ENCODE data around the gene KMO.

KMO gene

GRCh38 chr1:241596633-241597032 lies 64.5 kb downstream of the KMO start:
- no peak overlapping the region for H3K4me3 ChIP-seq (ENCODE audit: low read depth, low read length)
- DNase-seq (ENCODE audit: low read depth): no peak
- no peak for TF ChIP-seq CTCF (IDR thresholded peaks at IDR 0.05; ENCODE audit: low read depth, low read length, missing control alignments)
- in situ Hi-C loops (cut with HindIII; ENCODE audit: low sequenced_read_pairs): no loop called here

- TF ChIP-seq CTCF (IDR thresholded peaks at IDR 0.05; ENCODE audit: low read depth, low read length, missing control alignments): no peak
- no peak overlapping the region for H3K4me3 ChIP-seq (ENCODE audit: low read depth, low read length)
- in situ Hi-C loops (cut with HindIII; ENCODE audit: low sequenced_read_pairs): no loop called here
- DNase-seq (ENCODE audit: low read depth): no peak
Observed at GRCh38 chr1:241598249-241598648, 66.1 kb downstream of the KMO start.

GRCh38 chr1:241600496-241600901 lies 68.3 kb downstream of the KMO start:
- TF ChIP-seq CTCF (IDR thresholded peaks at IDR 0.05; ENCODE audit: low read depth, low read length, missing control alignments): no peak
- no peak for DNase-seq (ENCODE audit: low read depth)
- H3K4me3 ChIP-seq (ENCODE audit: low read depth, low read length): no peak overlapping the region

GRCh38 chr1:241603731-241604245 lies 71.6 kb downstream of the KMO start:
- peak; percentile 71 for DNase-seq (ENCODE audit: low read depth)
- no peak for TF ChIP-seq CTCF (IDR thresholded peaks at IDR 0.05; ENCODE audit: low read depth, low read length, missing control alignments)
- in situ Hi-C loops (cut with HindIII; ENCODE audit: low sequenced_read_pairs): no loop called here
- no peak overlapping the region for H3K4me3 ChIP-seq (ENCODE audit: low read depth, low read length)

More at GRCh38 chr1:241600496-241600901, 68.3 kb downstream of the KMO start:
- in situ Hi-C loops (cut with HindIII; ENCODE audit: low sequenced_read_pairs): no loop called here

DNA sequence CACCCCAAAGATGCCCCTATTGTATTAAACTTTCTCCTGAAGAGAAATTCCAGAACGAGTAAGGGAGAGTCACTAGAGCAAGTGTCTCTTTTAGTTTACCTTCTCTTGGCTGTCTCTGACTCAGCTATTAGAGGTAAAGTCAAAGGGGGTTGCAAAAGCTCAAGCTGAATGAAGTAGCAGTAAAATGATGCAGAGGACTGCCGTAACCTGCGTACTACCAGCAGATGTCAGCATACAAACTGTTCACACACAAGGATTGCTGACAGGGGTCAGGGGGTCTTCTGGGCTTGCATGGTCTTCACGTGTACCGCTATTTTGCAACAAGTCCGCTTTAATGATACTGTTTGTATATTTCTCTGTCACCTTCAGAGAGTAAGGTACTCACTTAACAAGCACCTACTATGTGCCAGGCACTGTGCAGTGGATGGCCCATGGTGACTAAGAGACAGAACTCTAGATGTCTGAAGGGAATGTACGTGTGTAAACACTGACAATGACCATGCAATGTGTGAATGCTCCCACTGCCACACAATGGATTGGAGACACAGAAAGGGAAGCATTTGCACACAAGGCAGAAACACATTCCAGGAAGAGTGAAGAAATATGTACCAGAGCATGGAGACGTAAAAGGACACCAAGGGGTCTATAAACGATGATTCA lies 73.1 kb downstream of the KMO start:
- DNase-seq (ENCODE audit: low read depth): no peak
- H3K4me3 ChIP-seq (ENCODE audit: low read depth, low read length): no peak overlapping the region
- in situ Hi-C loops (cut with HindIII; ENCODE audit: low sequenced_read_pairs): no loop called here
- peak; percentile 28 for TF ChIP-seq CTCF (IDR thresholded peaks at IDR 0.05; ENCODE audit: low read depth, low read length, missing control alignments)

- DNase-seq (ENCODE audit: low read depth): no peak
- no peak overlapping the region for H3K4me3 ChIP-seq (ENCODE audit: low read depth, low read length)
- in situ Hi-C loops (cut with HindIII; ENCODE audit: low sequenced_read_pairs): no loop called here
Observed at GRCh38 chr1:241606544-241606943, 74.4 kb downstream of the KMO start.

More at GRCh38 chr1:241606544-241606943, 74.4 kb downstream of the KMO start:
- no peak for TF ChIP-seq CTCF (IDR thresholded peaks at IDR 0.05; ENCODE audit: low read depth, low read length, missing control alignments)

All from astrocyte of the cerebellum (primary cell).